Cardiac muscle cell (in vitro differentiated cells and primary cell): Measurements from ENCODE around the gene KDM4D. TPM values are rescaled to one million over a fixed set of nuclear protein-coding genes. Genes with fewer than 3 reads are reported as not detected.

Experiments used
- DNase-seq, 2 donors: peaks; one replicate each; pipeline versions ENCODE4 v3.0.0 to v3.0.0-alpha.2; 2010 to 2017; ENCODE audit warnings: low read depth in 1 of 2, low spot score in 1 of 2
- H3K27ac ChIP-seq: fragments of 200-600 bp; sonication (generic); 2 replicates; pipeline ENCODE4 v1.5.1; 2016
- H3K27me3 ChIP-seq: fragments of 200-600 bp; sonication (generic); 2 replicates; pipeline ENCODE4 v1.6.0; 2016; ENCODE audit warnings: control low read depth
- H3K36me3 ChIP-seq: fragments of 200-600 bp; sonication (generic); 2 replicates; pipeline ENCODE4 v1.5.1; 2016; ENCODE audit warnings: control low read depth
- H3K4me1 ChIP-seq: fragments of 200-600 bp; sonication (generic); 2 replicates; pipeline ENCODE4 v1.8.1; 2017; ENCODE audit warnings: low read depth, mild to moderate bottlenecking, mixed run types
- H3K4me3 ChIP-seq: fragments of 200-600 bp; sonication (generic); 2 replicates; pipeline ENCODE4 v1.5.1; 2016; ENCODE audit warnings: mild to moderate bottlenecking
- H3K9me3 ChIP-seq: fragments of 200-600 bp; sonication (generic); 2 replicates; pipeline ENCODE4 v1.5.1; 2017; ENCODE audit warnings: low read depth, mild to moderate bottlenecking, control low read depth
- CTCF ChIP-seq: IDR thresholded peaks from 2 replicates; pipeline ENCODE4 v1.5.1; 2012; ENCODE audit warnings: low read depth, mild to moderate bottlenecking, low read length
- polyA plus RNA-seq: library from polyadenylated mRNA; unstranded; fragments of >200 nt; fragmentation: Nextera tagmentation; extraction: Ambion mirVana; gene quantifications from 2 replicates; pipeline ENCODE4 v1.2.1, GENCODE V29; 2016
- total RNA-seq: library from RNA; depleted of rRNA; stranded (reverse); fragments of >200 nt; gene quantifications from 2 replicates; pipeline ENCODE4 v1.2.3, GENCODE V29; 2016

KDM4D gene
- total and polyA plus RNA-seq, 2 experiments from 2014 or later, result 3.3 to 3.7 TPM

DNA sequence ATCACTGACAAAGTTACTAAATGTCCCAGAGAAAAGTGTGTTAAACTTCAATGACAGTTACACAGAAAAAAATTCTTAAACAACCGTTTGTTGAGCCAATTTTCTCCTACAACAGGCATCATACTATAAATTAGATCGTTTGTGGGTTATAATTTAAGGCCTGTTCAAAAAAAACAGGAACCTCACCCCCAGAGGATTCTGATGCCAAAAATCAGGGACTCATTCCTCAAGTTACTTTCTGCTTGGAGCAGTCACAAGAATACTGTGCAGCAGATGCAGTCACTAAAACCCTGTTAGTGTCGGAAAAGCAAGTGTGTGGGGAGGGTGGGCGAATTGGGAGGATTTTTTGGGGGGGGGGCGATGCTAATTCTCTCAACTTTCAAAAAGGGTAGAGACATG lies 810 bp upstream of the KDM4D start:
- peaks cover 42% of the 10 kb centered on the region for H3K36me3 ChIP-seq
- DNase-seq, result peak in 1 of 2 donors; percentile 1
- peak overlapping the region; percentile 81 for H3K4me3 ChIP-seq
- no peaks in the 10 kb centered on the region for H3K9me3 ChIP-seq
- no peaks in the 10 kb centered on the region for H3K27me3 ChIP-seq
- H3K27ac ChIP-seq, result peak overlapping the region; percentile 95
- peaks cover 5% of the 10 kb centered on the region for H3K4me1 ChIP-seq
- TF ChIP-seq CTCF, result no peak

DNA sequence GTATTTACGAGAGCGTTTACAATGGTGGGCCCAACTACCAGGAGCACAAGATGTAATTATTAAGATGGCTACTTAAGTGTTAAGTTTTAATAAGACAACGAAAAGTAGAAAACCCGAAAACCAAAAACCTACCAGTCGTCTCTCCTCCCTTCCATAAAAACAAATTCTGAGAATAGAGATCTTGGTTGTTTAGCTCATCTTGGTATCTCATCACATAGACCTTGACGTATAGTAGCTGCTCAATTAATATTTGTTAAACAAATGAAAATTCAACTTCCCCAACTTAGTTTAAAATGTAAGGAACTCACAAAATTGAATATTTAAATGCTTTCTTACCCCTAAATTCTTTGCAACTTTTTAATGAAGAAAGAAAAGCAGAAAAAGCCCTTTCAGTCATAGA lies 669 bp downstream of the KDM4D start:
- TF ChIP-seq CTCF, result no peak
- Histone ChIP-seq H3K9me3 (no peaks in the 10 kb centered on the region), H3K36me3 (peaks cover 27% of the 10 kb centered on the region), H3K27ac (no peak overlapping the region), H3K4me1 (peaks cover 5% of the 10 kb centered on the region), H3K27me3 (no peaks in the 10 kb centered on the region), H3K4me3 (peak overlapping the region; percentile 81)
- DNase-seq, result no peak

GRCh38 chr11:94975599-94975998 lies 2.1 kb downstream of the KDM4D start:
- no peak overlapping the region for H3K4me3 ChIP-seq
- no peaks in the 10 kb centered on the region for H3K27me3 ChIP-seq
- no peaks in the 10 kb centered on the region for H3K9me3 ChIP-seq
- no peak overlapping the region for H3K27ac ChIP-seq
- TF ChIP-seq CTCF, result no peak
- DNase-seq, result no peak
- peaks cover 13% of the 10 kb centered on the region for H3K36me3 ChIP-seq
- peaks cover 5% of the 10 kb centered on the region for H3K4me1 ChIP-seq

GRCh38 chr11:94987378-94987777 lies 13.9 kb downstream of the KDM4D start:
- H3K36me3 ChIP-seq, result no peaks in the 10 kb centered on the region
- TF ChIP-seq CTCF, result no peak
- H3K9me3 ChIP-seq, result no peaks in the 10 kb centered on the region

GRCh38 chr11:94988748-94989147 lies 15.2 kb downstream of the KDM4D start:
- Histone ChIP-seq H3K4me1 (no peaks in the 10 kb centered on the region), H3K9me3 (no peaks in the 10 kb centered on the region), H3K27me3 (peaks cover 7% of the 10 kb centered on the region), H3K4me3 (no peak overlapping the region), H3K27ac (no peak overlapping the region), H3K36me3 (no peaks in the 10 kb centered on the region)
- TF ChIP-seq CTCF, result no peak
- DNase-seq, result no peak

More at GRCh38 chr11:94987378-94987777, 13.9 kb downstream of the KDM4D start:
- Histone ChIP-seq H3K27ac (no peak overlapping the region), H3K4me1 (no peaks in the 10 kb centered on the region), H3K27me3 (peaks cover 7% of the 10 kb centered on the region), H3K4me3 (no peak overlapping the region)
- DNase-seq, result no peak
